GM12872 (cell line): ENCODE results near the gene CACNA2D3.

Experiments
- TF ChIP-seq, protein P1 (sequence below): IDR thresholded peaks from 3 replicates; pipeline ENCODE4 v1.5.1; 2011; ENCODE audit warnings: low read depth, mild to moderate bottlenecking, low read length, moderate library complexity; ENCODE audit not compliant: insufficient read depth

The CACNA2D3 gene

DNA sequence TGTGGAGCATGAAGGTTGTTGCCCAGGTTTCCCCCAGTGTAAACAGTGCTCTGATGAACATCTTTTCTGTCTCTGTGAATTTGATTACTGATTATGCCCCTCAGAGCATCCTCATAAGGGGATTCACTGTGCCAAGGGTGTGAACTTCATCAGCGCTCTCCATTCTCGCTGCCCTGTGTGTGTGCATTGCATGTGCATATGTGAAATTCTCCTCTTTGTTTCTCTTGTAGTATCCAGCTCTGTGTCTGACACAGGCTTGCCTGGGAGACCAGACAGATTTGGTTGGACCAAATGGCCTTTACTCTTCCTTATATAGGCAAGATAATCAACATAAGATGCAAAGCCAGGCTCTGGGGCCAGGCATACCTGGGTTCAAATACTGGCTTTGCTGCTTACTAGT, 21.9 kb downstream of the CACNA2D3 start:
- TF ChIP-seq, protein P1, sequence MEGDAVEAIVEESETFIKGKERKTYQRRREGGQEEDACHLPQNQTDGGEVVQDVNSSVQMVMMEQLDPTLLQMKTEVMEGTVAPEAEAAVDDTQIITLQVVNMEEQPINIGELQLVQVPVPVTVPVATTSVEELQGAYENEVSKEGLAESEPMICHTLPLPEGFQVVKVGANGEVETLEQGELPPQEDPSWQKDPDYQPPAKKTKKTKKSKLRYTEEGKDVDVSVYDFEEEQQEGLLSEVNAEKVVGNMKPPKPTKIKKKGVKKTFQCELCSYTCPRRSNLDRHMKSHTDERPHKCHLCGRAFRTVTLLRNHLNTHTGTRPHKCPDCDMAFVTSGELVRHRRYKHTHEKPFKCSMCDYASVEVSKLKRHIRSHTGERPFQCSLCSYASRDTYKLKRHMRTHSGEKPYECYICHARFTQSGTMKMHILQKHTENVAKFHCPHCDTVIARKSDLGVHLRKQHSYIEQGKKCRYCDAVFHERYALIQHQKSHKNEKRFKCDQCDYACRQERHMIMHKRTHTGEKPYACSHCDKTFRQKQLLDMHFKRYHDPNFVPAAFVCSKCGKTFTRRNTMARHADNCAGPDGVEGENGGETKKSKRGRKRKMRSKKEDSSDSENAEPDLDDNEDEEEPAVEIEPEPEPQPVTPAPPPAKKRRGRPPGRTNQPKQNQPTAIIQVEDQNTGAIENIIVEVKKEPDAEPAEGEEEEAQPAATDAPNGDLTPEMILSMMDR: no peak

GRCh38 chr3:54146506-54147239, 24.3 kb downstream of the CACNA2D3 start:
- TF ChIP-seq, protein P1: peak; percentile 62

DNA sequence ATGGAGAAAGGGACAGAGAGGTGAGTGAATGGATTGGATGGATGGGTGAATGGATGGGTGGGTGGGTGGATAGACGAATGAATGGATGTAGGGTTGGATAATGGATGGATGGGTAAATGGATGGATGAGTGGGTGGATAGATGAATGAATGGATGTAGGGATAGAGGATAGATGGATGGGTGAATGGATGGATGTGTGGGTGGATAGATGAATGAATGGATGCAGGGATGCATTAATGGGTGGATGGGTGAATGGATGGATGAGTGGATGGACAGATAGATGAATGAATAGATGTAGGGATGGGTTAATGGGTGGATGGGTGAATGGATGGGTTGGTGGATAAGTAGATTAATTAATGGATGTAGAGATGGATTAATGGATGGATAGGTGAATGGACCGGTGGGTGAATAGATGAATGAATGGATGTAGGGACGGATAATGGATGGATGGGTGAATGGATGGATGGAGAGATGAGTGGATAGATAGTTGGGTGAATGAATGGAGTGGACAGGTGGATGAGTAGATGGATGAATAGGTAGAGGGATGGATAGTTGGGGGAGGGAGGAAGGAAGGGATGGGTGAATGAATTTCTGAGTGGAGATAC, 28.6 kb downstream of the CACNA2D3 start:
- TF ChIP-seq, protein P1: no peak

- TF ChIP-seq, protein P1: no peak
Observed at GRCh38 chr3:54153477-54153876, 31.1 kb downstream of the CACNA2D3 start.

- TF ChIP-seq, protein P1: no peak
Observed at GRCh38 chr3:54157860-54158259, 35.5 kb downstream of the CACNA2D3 start.

- TF ChIP-seq, protein P1: no peak
Observed at GRCh38 chr3:54159917-54160316, 37.6 kb downstream of the CACNA2D3 start.

DNA sequence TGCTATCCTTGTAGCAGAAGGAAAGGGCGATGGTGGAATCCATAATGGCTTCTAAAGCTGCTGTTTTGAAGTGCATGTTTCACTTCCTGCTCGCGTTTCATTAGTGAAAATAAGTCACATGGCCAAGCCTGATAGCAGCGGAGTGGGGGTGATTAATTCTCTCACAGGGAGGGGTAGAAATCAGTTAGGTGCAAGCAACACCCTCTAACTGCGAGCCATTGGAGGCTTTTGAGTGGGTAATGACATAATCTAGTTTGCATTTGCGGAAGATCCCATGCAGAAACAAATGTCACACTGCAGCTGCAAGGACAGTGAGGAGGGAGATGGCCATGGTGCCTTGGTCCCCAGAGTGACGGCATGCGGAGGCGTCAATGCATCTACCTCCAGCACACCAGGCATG, 41.1 kb downstream of the CACNA2D3 start:
- TF ChIP-seq, protein P1: no peak
